GM19023 (cell line): ENCODE measurements around the gene RAB40A.

Experiments
- ATAC-seq: cut with Tn5 transposase; IDR thresholded peaks from one replicate; pipeline ENCODE4 v1.9.1; 2021; ENCODE audit warnings: mild to moderate bottlenecking, moderate library complexity; ENCODE audit not compliant: unreplicated experiment

Gene RAB40A

GRCh38 chrX:103519389-103519788 is at the start of gene RAB40A:
Gene RAB40A (minus strand): TSS chrX:103519489. CDS start chrX:103500756, 18,733 bp downstream.
- no peak for ATAC-seq

GRCh38 chrX:103565752-103566151 is 46.5 kb upstream of the RAB40A start:
- no peak for ATAC-seq

GRCh38 chrX:103565197-103565596 is 45.9 kb upstream of the RAB40A start:
- ATAC-seq = no peak

GRCh38 chrX:103562801-103563200 is 43.5 kb upstream of the RAB40A start:
- ATAC-seq = no peak

- ATAC-seq = no peak
Observed at GRCh38 chrX:103560256-103560655, 41.0 kb upstream of the RAB40A start.

- ATAC-seq = no peak
Observed at GRCh38 chrX:103556963-103557612, 37.8 kb upstream of the RAB40A start.

GRCh38 chrX:103554687-103555424 is 35.6 kb upstream of the RAB40A start:
- peak; percentile 96 for ATAC-seq

GRCh38 chrX:103552236-103552635 is 32.9 kb upstream of the RAB40A start:
- ATAC-seq = no peak

GRCh38 chrX:103550415-103551051 is 31.2 kb upstream of the RAB40A start:
- no peak for ATAC-seq

GRCh38 chrX:103549916-103550315 is 30.6 kb upstream of the RAB40A start:
- no peak for ATAC-seq

GRCh38 chrX:103540145-103540544 is 20.9 kb upstream of the RAB40A start:
- ATAC-seq = no peak

- ATAC-seq = no peak
Observed at GRCh38 chrX:103539695-103540094, 20.4 kb upstream of the RAB40A start.

- ATAC-seq = no peak
Observed at GRCh38 chrX:103538728-103539127, 19.4 kb upstream of the RAB40A start.

GRCh38 chrX:103537871-103538387 is 18.6 kb upstream of the RAB40A start:
- ATAC-seq = no peak

- no peak for ATAC-seq
Observed at GRCh38 chrX:103536732-103537131, 17.4 kb upstream of the RAB40A start.

GRCh38 chrX:103536071-103536470 is 16.8 kb upstream of the RAB40A start:
- no peak for ATAC-seq

GRCh38 chrX:103535206-103535605 is 15.9 kb upstream of the RAB40A start:
- ATAC-seq = no peak

- ATAC-seq = peak; percentile 81
Observed at GRCh38 chrX:103533511-103534216, 14.4 kb upstream of the RAB40A start.

- ATAC-seq = no peak
Observed at GRCh38 chrX:103531002-103531401, 11.7 kb upstream of the RAB40A start.

- no peak for ATAC-seq
Observed at GRCh38 chrX:103530545-103530944, 11.3 kb upstream of the RAB40A start.

- no peak for ATAC-seq
Observed at GRCh38 chrX:103529550-103529949, 10.3 kb upstream of the RAB40A start.
